ENCODE results near the gene CDC14B.

Gene CDC14B

DNA sequence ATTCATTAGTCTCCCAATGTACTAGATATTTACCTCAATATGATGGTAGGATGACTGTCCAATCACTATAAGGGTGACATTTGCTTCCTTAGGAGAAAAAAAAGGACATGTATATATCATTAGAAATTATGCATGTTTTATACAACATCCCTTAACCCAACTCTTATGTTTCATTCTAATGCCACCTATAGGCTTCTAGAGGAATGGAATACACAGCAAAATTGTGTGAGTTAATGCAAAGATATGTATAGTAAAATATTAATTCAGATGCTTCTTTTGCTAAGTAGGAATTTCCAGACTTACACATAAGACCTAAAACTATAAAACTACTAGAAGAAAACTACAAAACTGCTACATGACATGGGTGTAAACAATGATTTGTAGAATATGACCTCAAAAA, 32.0 kb upstream of the CDC14B start:
- TF ChIP-seq TAF1 (IDR thresholded peaks at IDR 0.05; ENCODE audit: borderline replicate concordance, insufficient read depth, low read length) (no peak), FOXP2 (optimal IDR thresholded peaks at IDR 0.05; ENCODE audit: borderline replicate concordance, extremely low read depth, extremely low read length, insufficient read depth) (no peak), SIN3A (IDR thresholded peaks at IDR 0.05; ENCODE audit: borderline replicate concordance, insufficient read depth, low read length) (no peak), POLR2AphosphoS5 (IDR thresholded peaks at IDR 0.05; ENCODE audit: low read depth, low read length) (no peak)
- TF ChIP-seq, protein P1, sequence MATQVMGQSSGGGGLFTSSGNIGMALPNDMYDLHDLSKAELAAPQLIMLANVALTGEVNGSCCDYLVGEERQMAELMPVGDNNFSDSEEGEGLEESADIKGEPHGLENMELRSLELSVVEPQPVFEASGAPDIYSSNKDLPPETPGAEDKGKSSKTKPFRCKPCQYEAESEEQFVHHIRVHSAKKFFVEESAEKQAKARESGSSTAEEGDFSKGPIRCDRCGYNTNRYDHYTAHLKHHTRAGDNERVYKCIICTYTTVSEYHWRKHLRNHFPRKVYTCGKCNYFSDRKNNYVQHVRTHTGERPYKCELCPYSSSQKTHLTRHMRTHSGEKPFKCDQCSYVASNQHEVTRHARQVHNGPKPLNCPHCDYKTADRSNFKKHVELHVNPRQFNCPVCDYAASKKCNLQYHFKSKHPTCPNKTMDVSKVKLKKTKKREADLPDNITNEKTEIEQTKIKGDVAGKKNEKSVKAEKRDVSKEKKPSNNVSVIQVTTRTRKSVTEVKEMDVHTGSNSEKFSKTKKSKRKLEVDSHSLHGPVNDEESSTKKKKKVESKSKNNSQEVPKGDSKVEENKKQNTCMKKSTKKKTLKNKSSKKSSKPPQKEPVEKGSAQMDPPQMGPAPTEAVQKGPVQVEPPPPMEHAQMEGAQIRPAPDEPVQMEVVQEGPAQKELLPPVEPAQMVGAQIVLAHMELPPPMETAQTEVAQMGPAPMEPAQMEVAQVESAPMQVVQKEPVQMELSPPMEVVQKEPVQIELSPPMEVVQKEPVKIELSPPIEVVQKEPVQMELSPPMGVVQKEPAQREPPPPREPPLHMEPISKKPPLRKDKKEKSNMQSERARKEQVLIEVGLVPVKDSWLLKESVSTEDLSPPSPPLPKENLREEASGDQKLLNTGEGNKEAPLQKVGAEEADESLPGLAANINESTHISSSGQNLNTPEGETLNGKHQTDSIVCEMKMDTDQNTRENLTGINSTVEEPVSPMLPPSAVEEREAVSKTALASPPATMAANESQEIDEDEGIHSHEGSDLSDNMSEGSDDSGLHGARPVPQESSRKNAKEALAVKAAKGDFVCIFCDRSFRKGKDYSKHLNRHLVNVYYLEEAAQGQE (IDR thresholded peaks at IDR 0.05; ENCODE audit: insufficient read depth in 1 of 2, low read depth in 2 of 2, low read length in 2 of 2), result no peak

DNA sequence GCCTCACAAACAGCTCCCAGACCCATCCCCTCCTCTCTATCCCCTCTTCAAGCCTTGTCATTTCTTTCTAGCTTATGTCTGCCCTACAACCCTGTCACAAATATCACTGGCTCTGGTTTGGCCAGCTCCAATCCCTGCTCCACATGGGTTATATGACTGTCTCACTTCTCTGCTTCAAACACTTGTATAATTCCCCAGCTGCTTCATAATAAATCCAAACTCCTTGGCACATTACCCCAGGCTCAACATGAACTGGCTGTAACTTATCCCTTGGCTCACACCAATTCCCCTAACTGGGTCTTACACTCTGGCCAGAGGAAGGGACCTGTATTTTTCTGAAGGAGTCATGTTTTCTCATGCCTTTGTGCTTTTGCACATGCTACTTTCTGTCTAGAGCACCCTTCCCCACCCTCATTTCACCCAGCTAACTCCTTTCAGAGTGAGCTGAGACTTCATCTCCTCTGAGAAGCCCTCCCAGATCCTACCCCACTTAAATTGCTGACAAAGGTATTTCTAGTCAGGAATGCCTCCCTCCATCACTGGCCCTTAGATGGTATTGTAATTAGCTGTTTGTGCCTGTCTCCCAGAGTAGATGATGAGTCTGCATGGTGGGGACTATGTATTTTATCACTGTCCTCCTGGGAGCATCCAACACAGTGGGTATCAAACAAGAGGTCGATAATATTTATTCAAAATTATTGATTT, 30.1 kb upstream of the CDC14B start:
- TF ChIP-seq FOXP2 (optimal IDR thresholded peaks at IDR 0.05; ENCODE audit: borderline replicate concordance, extremely low read depth, extremely low read length, insufficient read depth), result no peak
- TF ChIP-seq, protein P1 (IDR thresholded peaks at IDR 0.05; ENCODE audit: insufficient read depth in 1 of 2, low read depth in 2 of 2, low read length in 2 of 2), result no peak
- TF ChIP-seq SIN3A (IDR thresholded peaks at IDR 0.05; ENCODE audit: borderline replicate concordance, insufficient read depth, low read length), result no peak
- no peak for TF ChIP-seq POLR2AphosphoS5 (IDR thresholded peaks at IDR 0.05; ENCODE audit: low read depth, low read length)
- TF ChIP-seq TAF1 (IDR thresholded peaks at IDR 0.05; ENCODE audit: borderline replicate concordance, insufficient read depth, low read length), result no peak

DNA sequence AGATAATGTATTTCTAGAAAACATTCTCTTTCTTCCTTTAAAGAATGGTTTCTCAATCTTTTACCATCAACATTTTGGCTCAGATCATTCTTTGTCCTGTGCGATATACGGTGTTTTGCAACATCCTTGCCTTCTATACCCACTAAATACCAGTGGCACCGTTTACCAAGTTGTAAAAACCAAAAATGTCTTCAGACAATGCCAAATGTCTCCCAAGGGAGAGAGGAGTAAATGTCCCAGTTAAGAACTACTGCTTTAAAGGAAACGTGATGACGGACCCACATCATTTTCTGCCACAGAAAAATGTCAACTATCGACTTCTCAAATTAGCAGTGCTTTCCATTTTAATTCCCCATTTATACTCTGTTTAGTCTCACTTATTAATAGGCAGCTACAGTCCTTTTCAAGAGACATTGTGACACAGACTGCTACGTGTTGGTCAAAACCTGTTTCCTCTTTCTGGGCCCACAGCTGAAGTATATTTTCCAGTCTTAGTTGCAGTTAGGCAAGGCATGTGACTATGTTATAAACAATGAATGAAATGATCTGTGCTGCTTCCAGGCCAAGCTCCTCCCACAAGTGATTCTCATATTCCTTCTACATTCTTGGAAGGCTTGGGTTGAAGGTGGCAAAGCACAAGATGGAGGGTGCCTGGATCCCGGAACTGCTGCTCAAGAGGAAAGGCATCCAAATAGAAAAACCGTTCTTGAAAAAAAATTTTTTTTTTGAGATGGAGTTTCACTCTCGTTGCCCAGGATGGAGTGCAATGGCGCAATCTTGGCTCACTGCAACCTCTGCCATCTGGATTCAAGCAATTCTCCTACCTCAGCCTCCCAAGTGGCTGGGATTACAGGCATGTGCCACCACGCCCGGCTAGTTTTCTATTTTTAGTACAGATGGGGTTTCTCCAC, 26.7 kb upstream of the CDC14B start:
- no peak for TF ChIP-seq POLR2AphosphoS5 (IDR thresholded peaks at IDR 0.05; ENCODE audit: low read depth, low read length)
- TF ChIP-seq FOXP2 (optimal IDR thresholded peaks at IDR 0.05; ENCODE audit: borderline replicate concordance, extremely low read depth, extremely low read length, insufficient read depth), result no peak
- no peak for TF ChIP-seq TAF1 (IDR thresholded peaks at IDR 0.05; ENCODE audit: borderline replicate concordance, insufficient read depth, low read length)
- TF ChIP-seq, protein P1 (IDR thresholded peaks at IDR 0.05; ENCODE audit: insufficient read depth in 1 of 2, low read depth in 2 of 2, low read length in 2 of 2), result no peak
- no peak for TF ChIP-seq SIN3A (IDR thresholded peaks at IDR 0.05; ENCODE audit: borderline replicate concordance, insufficient read depth, low read length)

DNA sequence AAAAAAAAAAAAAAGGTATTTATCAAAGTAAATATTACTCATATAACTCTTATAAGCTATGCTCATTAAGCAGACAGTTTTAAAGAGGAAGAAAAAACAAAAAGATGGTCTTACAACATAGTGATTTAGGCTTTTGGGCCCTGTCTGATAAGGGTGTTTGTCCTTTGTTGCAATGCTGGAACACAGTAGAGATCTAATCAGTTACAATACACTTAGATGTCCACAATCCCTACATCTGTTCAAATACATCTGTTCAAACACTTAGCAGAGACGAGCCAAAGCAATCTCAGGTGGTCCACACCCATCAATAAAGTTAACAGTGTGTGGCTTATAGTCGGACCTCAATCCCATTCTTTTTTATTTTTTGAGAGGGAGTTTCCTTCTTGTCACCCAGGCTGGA, 24.5 kb upstream of the CDC14B start:
- TF ChIP-seq FOXP2 (optimal IDR thresholded peaks at IDR 0.05; ENCODE audit: borderline replicate concordance, extremely low read depth, extremely low read length, insufficient read depth), result no peak
- TF ChIP-seq, protein P1 (IDR thresholded peaks at IDR 0.05; ENCODE audit: insufficient read depth in 1 of 2, low read depth in 2 of 2, low read length in 2 of 2), result no peak
- TF ChIP-seq TAF1 (IDR thresholded peaks at IDR 0.05; ENCODE audit: borderline replicate concordance, insufficient read depth, low read length), result no peak
- TF ChIP-seq POLR2AphosphoS5 (IDR thresholded peaks at IDR 0.05; ENCODE audit: low read depth, low read length), result no peak
- no peak for TF ChIP-seq SIN3A (IDR thresholded peaks at IDR 0.05; ENCODE audit: borderline replicate concordance, insufficient read depth, low read length)
